GM19395 (cell line): ENCODE data around the gene NAPB.

Experiments used
- ATAC-seq: cut with Tn5 transposase; IDR thresholded peaks from one replicate; pipeline ENCODE4 v1.9.1; 2021; ENCODE audit warnings: mild to moderate bottlenecking, moderate library complexity; ENCODE audit not compliant: unreplicated experiment

NAPB gene

GRCh38 chr20:23438661-23439060, 17.4 kb upstream of the NAPB start:
- ATAC-seq = no peak

GRCh38 chr20:23437126-23437899, 16.0 kb upstream of the NAPB start:
- no peak for ATAC-seq

GRCh38 chr20:23436681-23437080, 15.4 kb upstream of the NAPB start:
- ATAC-seq = no peak

- ATAC-seq = no peak
Measured at GRCh38 chr20:23435626-23436539, 14.6 kb upstream of the NAPB start.

GRCh38 chr20:23434521-23435313, 13.4 kb upstream of the NAPB start:
- no peak for ATAC-seq

- ATAC-seq = no peak
Measured at GRCh38 chr20:23433628-23434027, 12.3 kb upstream of the NAPB start.

GRCh38 chr20:23425129-23425528, 3.8 kb upstream of the NAPB start:
- ATAC-seq = no peak

GRCh38 chr20:23419995-23420901, 1.0 kb downstream of the NAPB start:
- ATAC-seq = peak; percentile 42

- ATAC-seq = no peak
Measured at GRCh38 chr20:23419657-23419994, 1.7 kb downstream of the NAPB start.

GRCh38 chr20:23417861-23418260, 3.4 kb downstream of the NAPB start:
- ATAC-seq = no peak

GRCh38 chr20:23415959-23416583, 5.2 kb downstream of the NAPB start:
- no peak for ATAC-seq

- no peak for ATAC-seq
Measured at GRCh38 chr20:23415555-23415954, 5.7 kb downstream of the NAPB start.

- no peak for ATAC-seq
Measured at GRCh38 chr20:23414526-23415188, 6.6 kb downstream of the NAPB start.

GRCh38 chr20:23413862-23414422, 7.3 kb downstream of the NAPB start:
- no peak for ATAC-seq

GRCh38 chr20:23412026-23412425, 9.3 kb downstream of the NAPB start:
- ATAC-seq = no peak

GRCh38 chr20:23410916-23411695, 10.2 kb downstream of the NAPB start:
- ATAC-seq = no peak

GRCh38 chr20:23409800-23410199, 11.5 kb downstream of the NAPB start:
- no peak for ATAC-seq

GRCh38 chr20:23408957-23409356, 12.3 kb downstream of the NAPB start:
- no peak for ATAC-seq
